Measurements from ENCODE around the gene KCNAB1.

DNA sequence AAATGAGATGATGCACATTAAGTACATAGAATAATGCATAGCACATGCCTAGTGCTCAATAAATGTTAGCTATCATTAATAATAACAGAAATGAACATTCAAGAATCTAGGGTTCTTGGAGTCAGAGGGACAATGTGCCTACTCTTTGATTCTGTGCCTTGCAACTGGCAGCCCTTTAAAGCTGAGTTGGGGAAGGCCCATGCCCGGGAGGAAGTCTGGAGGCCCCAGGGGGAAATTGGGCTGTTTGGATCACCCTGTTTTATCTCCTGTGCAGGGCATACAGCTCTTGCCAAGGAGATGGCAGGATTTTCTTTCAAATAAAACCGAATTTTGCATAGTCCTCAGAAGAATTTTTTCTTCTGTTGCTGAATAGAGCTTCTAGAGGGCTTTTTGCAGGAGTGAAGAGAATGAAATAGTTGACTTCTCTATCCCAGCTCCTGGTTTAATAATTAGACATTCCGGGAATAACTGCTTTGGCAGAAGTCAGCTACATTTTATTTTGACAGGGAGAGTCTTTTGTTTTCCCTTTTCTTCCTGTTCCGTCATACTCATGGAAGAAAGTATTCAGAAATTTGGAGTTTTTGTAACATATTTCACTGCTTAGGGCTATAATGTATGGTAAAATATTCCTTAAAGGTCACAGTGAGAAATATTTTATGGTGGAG is 18.0 kb upstream of the KCNAB1 start:
- no peak for TF ChIP-seq EZH2phosphoT487 (conservative IDR thresholded peaks at IDR 0.05; ENCODE audit: low read length)
- TF ChIP-seq, protein P1, sequence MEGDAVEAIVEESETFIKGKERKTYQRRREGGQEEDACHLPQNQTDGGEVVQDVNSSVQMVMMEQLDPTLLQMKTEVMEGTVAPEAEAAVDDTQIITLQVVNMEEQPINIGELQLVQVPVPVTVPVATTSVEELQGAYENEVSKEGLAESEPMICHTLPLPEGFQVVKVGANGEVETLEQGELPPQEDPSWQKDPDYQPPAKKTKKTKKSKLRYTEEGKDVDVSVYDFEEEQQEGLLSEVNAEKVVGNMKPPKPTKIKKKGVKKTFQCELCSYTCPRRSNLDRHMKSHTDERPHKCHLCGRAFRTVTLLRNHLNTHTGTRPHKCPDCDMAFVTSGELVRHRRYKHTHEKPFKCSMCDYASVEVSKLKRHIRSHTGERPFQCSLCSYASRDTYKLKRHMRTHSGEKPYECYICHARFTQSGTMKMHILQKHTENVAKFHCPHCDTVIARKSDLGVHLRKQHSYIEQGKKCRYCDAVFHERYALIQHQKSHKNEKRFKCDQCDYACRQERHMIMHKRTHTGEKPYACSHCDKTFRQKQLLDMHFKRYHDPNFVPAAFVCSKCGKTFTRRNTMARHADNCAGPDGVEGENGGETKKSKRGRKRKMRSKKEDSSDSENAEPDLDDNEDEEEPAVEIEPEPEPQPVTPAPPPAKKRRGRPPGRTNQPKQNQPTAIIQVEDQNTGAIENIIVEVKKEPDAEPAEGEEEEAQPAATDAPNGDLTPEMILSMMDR (IDR thresholded peaks at IDR 0.05; ENCODE audit: insufficient read depth, low read length, poor library complexity, severe bottlenecking), result no peak
